IMR-90 (cell line): ENCODE results near the gene CAAP1. TPM values are rescaled to one million over a fixed set of nuclear protein-coding genes. Genes with fewer than 3 reads are reported as not detected.

ENCODE experiments used
- ATAC-seq: fragments of 200-7000 bp; cut with Tn5 transposase; 2 replicates; pipeline ENCODE4 v1.9.1; 2020; ENCODE audit warnings: low read depth, mild to moderate bottlenecking, moderate library complexity
- BruUV-seq: library from RNA; stranded (reverse); fragments of 400-500 nt; replicated peaks from 2 replicates; lab custom pipeline; 2021; lab: Mats Ljungman, UMichigan
- CTCF ChIA-PET: fragments of 300-600 bp; formaldehyde crosslinking; extraction: SDS; loops from one replicate; lab custom pipeline; 2021; ENCODE audit warnings: antibody characterized with exemption; lab: Yijun Ruan, JAX
- POLR2A ChIA-PET: fragments of 300-600 bp; sonication (Branson Sonifier 250); formaldehyde crosslinking; loops from one replicate; lab custom pipeline; 2022; ENCODE audit warnings: antibody characterized with exemption; ENCODE audit not compliant: unreplicated experiment; lab: Charles Lee
- DNase-seq: peaks from one replicate; pipeline ENCODE4 v3.0.0; 2013
- H2AFZ ChIP-seq: replicated peaks from 2 replicates; pipeline ENCODE3; 2013; ENCODE audit warnings: low read length, mild to moderate bottlenecking; ENCODE audit not compliant: poor library complexity
- H2AK5ac ChIP-seq: 2 replicates; pipeline ENCODE4 v1.6.1; 2013; ENCODE audit warnings: low read depth, low read length, inconsistent platforms
- H2AK9ac ChIP-seq: replicated peaks from 2 replicates; pipeline ENCODE3; 2013; ENCODE audit warnings: mild to moderate bottlenecking, low read depth, low read length, moderate library complexity; ENCODE audit not compliant: poor library complexity
- H2BK120ac ChIP-seq: 2 replicates; pipeline ENCODE4 v1.6.1; 2013; ENCODE audit warnings: low read depth, low read length, inconsistent platforms
- H2BK15ac ChIP-seq: 3 replicates; pipeline ENCODE4 v1.6.1; 2013; ENCODE audit warnings: low read depth, low read length, inconsistent platforms
- H2BK20ac ChIP-seq: 2 replicates; pipeline ENCODE4 v1.6.1; 2013; ENCODE audit warnings: low read depth, mild to moderate bottlenecking, inconsistent platforms, low read length, moderate library complexity
- H2BK5ac ChIP-seq: 2 replicates; pipeline ENCODE4 v1.6.1; 2013; ENCODE audit warnings: mild to moderate bottlenecking, low read depth, low read length, inconsistent platforms; ENCODE audit not compliant: poor library complexity, severe bottlenecking
- H3K14ac ChIP-seq: replicated peaks from 2 replicates; pipeline ENCODE4 v1.6.1; 2013; ENCODE audit warnings: low read depth, low read length, inconsistent platforms
- H3K18ac ChIP-seq: 2 replicates; pipeline ENCODE4 v1.6.1; 2013; ENCODE audit warnings: low read depth, low read length, control low read depth
- H3K23ac ChIP-seq: 2 replicates; pipeline ENCODE4 v1.6.1; 2013; ENCODE audit warnings: low read depth, low read length, inconsistent platforms
- H3K27ac ChIP-seq: 2 replicates; pipeline ENCODE4 v1.5.1; 2013; ENCODE audit warnings: mild to moderate bottlenecking, control low read depth, low read length; ENCODE audit not compliant: insufficient read depth
- H3K27me3 ChIP-seq: 2 replicates; pipeline ENCODE4 v1.6.1; 2013; ENCODE audit warnings: low read length; ENCODE audit not compliant: control insufficient read depth, insufficient read depth
- H3K36me3 ChIP-seq: 2 replicates; pipeline ENCODE4 v1.6.1; 2013; ENCODE audit warnings: low read length, mixed read lengths; ENCODE audit not compliant: control insufficient read depth, insufficient read depth
- H3K4ac ChIP-seq: 2 replicates; pipeline ENCODE4 v1.6.1; 2013; ENCODE audit warnings: low read depth, low read length, inconsistent platforms
- H3K4me1 ChIP-seq: 2 replicates; pipeline ENCODE4 v1.6.1; 2013; ENCODE audit warnings: low read length, mixed read lengths; ENCODE audit not compliant: control insufficient read depth, insufficient read depth
- H3K4me2 ChIP-seq: 2 replicates; pipeline ENCODE4 v1.6.1; 2013; ENCODE audit warnings: low read depth, mild to moderate bottlenecking, control low read depth, low read length, moderate library complexity
- H3K4me3 ChIP-seq: 2 replicates; pipeline ENCODE4 v1.5.1; 2013; ENCODE audit warnings: low read depth, mild to moderate bottlenecking, control low read depth, low read length, moderate library complexity; ENCODE audit not compliant: insufficient read depth
- H3K56ac ChIP-seq: 2 replicates; pipeline ENCODE4 v1.6.1; 2013; ENCODE audit warnings: low read length, inconsistent platforms; ENCODE audit not compliant: insufficient read depth; ENCODE audit errors: extremely low read depth
- H3K79me1 ChIP-seq, 2 experiments: 2 replicates each; pipeline ENCODE4 v1.6.1; 2013; ENCODE audit warnings: low read length in 2 of 2, inconsistent platforms in 1 of 2, low read depth in 1 of 2
- H3K9ac ChIP-seq: 2 replicates; pipeline ENCODE4 v1.6.1; 2013; ENCODE audit warnings: low read depth, low read length, control low read depth
- H3K9me1 ChIP-seq: 2 replicates; pipeline ENCODE4 v1.6.1; 2013; ENCODE audit warnings: low read length, inconsistent platforms; ENCODE audit not compliant: insufficient read depth
- H3K9me3 ChIP-seq: 2 replicates; pipeline ENCODE4 v1.6.1; 2013; ENCODE audit warnings: low read length; ENCODE audit not compliant: control insufficient read depth, insufficient read depth
- H4K20me1 ChIP-seq: 2 replicates; pipeline ENCODE4 v1.6.1; 2013; ENCODE audit warnings: low read length, inconsistent platforms; ENCODE audit not compliant: insufficient read depth
- H4K5ac ChIP-seq: 2 replicates; pipeline ENCODE4 v1.6.1; 2013; ENCODE audit warnings: mild to moderate bottlenecking, low read depth, low read length, control low read depth
- H4K8ac ChIP-seq, 2 experiments: 2 replicates each; pipeline ENCODE4 v1.6.1; 2013; ENCODE audit warnings: low read depth in 2 of 2, low read length in 2 of 2, control low read depth in 1 of 2, inconsistent platforms in 1 of 2
- H4K91ac ChIP-seq: 2 replicates; pipeline ENCODE4 v1.6.1; 2013; ENCODE audit warnings: low read depth, low read length, inconsistent platforms; ENCODE audit not compliant: insufficient read depth
- CTCF ChIP-seq: conservative IDR thresholded peaks from 2 replicates; pipeline ENCODE4 v1.5.1; 2012; ENCODE audit warnings: mild to moderate bottlenecking, low read depth, low read length, improper control_type of control experiment
- MAFK ChIP-seq: IDR thresholded peaks from 2 replicates; pipeline ENCODE4 v1.6.1; 2012; ENCODE audit warnings: low read depth, low read length, improper control_type of control experiment
- POLR2A ChIP-seq: IDR thresholded peaks from 2 replicates; pipeline ENCODE4 v1.6.1; 2012; ENCODE audit warnings: mild to moderate bottlenecking, low read depth, low read length
- WGBS, 2 experiments: methylation state at CpG; one replicate each; pipeline versions ENCODE4 v1.1.5 to v1.1.7; 2013; ENCODE audit warnings: missing lambda C conversion rate in 2 of 2; ENCODE audit not compliant: insufficient read length in 1 of 2; ENCODE audit errors: extremely low coverage in 2 of 2; 5-methylcytosine and 5-hydroxymethylcytosine counted together
- dilution Hi-C: fragments of 300-500 bp; cut with HindIII; formaldehyde crosslinking; loops from one replicate; pipeline ENCODE4 v1.14.3; 2018; ENCODE audit warnings: low sequenced_read_pairs; ENCODE audit not compliant: unreplicated experiment
- in situ Hi-C: fragments of 300-500 bp; cut with MboI; formaldehyde crosslinking; loops from 3 replicates; pipeline ENCODE4 v1.14.3; 2019; ENCODE audit warnings: low sequenced_read_pairs, inconsistent platforms, mixed read lengths
- intact Hi-C: fragments of 100-400 bp; cut with micrococcal nuclease; formaldehyde crosslinking; loops from 2 replicates; pipeline ENCODE4 v1.10.0; 2022
- polyA plus RNA-seq, 3 experiments: library from polyadenylated mRNA; depleted of rRNA; stranded (reverse); fragments of >200 nt; gene quantifications; 2 replicates each; pipeline ENCODE4 v1.2.3, GENCODE V29; 2012; ENCODE audit warnings: low replicate concordance in 1 of 3
- total RNA-seq: library from RNA; depleted of rRNA; stranded (reverse); fragments of >200 nt; gene quantifications from 2 replicates; pipeline ENCODE4 v1.2.3, GENCODE V29; 2012

The CAAP1 gene
- total and polyA plus RNA-seq, 2 of the 4 experiments (the other 2 are of a cell fraction), result 6.1 to 9.0 TPM

- H3K4me1 ChIP-seq, result peaks cover 3% of the 10 kb centered on the region; the same call in 1 of the 2 replicates
- peaks cover 15 to 20% of the 10 kb centered on the region in 2 experiments for H3K79me1 ChIP-seq
- H3K27ac ChIP-seq, result no peak overlapping the region
- no peak overlapping the region for H2BK20ac ChIP-seq
- H3K9me3 ChIP-seq, result peaks cover 4% of the 10 kb centered on the region
- H3K9ac ChIP-seq, result no peak overlapping the region
- WGBS, 2 experiments, result no CpG with 5 or more reads among the region's 3 CpGs
- no peak overlapping the region for H2AK9ac ChIP-seq
- DNase-seq (no peak), ATAC-seq (no peak)
- POLR2A ChIA-PET, result interaction anchor here (0.6 kb wide), 1 partner anchor 38 kb away, joined by 6 read pairs; no protein-coding TSS in a partner anchor
- no peak overlapping the region for H3K56ac ChIP-seq
- H4K5ac ChIP-seq, result no peak overlapping the region
- H3K18ac ChIP-seq, result no peak overlapping the region
- intact Hi-C loops, result no loop called here
- H2BK15ac ChIP-seq, result no peak overlapping the region
- H3K23ac ChIP-seq, result no peak overlapping the region
- dilution Hi-C loops, result no loop called here
- no peak overlapping the region for H3K4ac ChIP-seq
- no peak overlapping the region for H2AK5ac ChIP-seq
- H3K4me2 ChIP-seq, result no peak overlapping the region
- no peaks in the 10 kb centered on the region; the same call in 1 of the 2 replicates for H3K36me3 ChIP-seq
- no peak overlapping the region for H4K8ac ChIP-seq
- in situ Hi-C loops, result no loop called here
- no peak overlapping the region for H2AFZ ChIP-seq
- no peak overlapping the region for H3K4me3 ChIP-seq
- H3K14ac ChIP-seq, result no peak overlapping the region
- H4K91ac ChIP-seq, result no peak overlapping the region
- peaks cover 8% of the 10 kb centered on the region for H3K9me1 ChIP-seq
- H3K27me3 ChIP-seq, result no peaks in the 10 kb centered on the region
- no peak overlapping the region for H2BK5ac ChIP-seq
- CTCF ChIA-PET, result interaction anchor here (0.6 kb wide), 1 partner anchor 18 kb away, joined by 3 read pairs; no protein-coding TSS in a partner anchor
- BruUV-seq, result no TSS peak
- TF ChIP-seq POLR2A (no peak), CTCF (no peak), MAFK (no peak)
- peaks cover 17% of the 10 kb centered on the region for H4K20me1 ChIP-seq
- no peak overlapping the region for H2BK120ac ChIP-seq
Observed at GRCh38 chr9:26937816-26938371, 45.3 kb upstream of the CAAP1 start.
